A673 (cell line): ENCODE measurements around the gene DENND1A. TPM values are rescaled to one million over a fixed set of nuclear protein-coding genes. Genes with fewer than 3 reads are reported as not detected.

ENCODE experiments used
- BruUV-seq: library from RNA; stranded (reverse); fragments of 400-500 nt; replicated peaks from 2 replicates; lab custom pipeline; 2021; lab: Mats Ljungman, UMichigan
- CTCF ChIA-PET: fragments of 300-600 bp; sonication (Branson Sonifier 250); formaldehyde crosslinking; loops from one replicate; lab custom pipeline; 2022; ENCODE audit warnings: antibody characterized with exemption; lab: Charles Lee
- POLR2A ChIA-PET: fragments of 300-600 bp; sonication (Branson Sonifier 250); formaldehyde crosslinking; loops from one replicate; lab custom pipeline; 2022; ENCODE audit warnings: antibody characterized with exemption; ENCODE audit not compliant: low non-redundant PET; lab: Charles Lee
- DNase-seq: peaks from one replicate; pipeline ENCODE4 v3.0.0-alpha.2; 2015; ENCODE audit warnings: low spot score
- H3K27ac ChIP-seq: fragments of 200-600 bp; sonication (generic); 2 replicates; pipeline ENCODE4 v1.5.1; 2016; ENCODE audit warnings: mixed run types, low read depth, mild to moderate bottlenecking, mixed read lengths, antibody characterized with exemption, low read length; ENCODE audit not compliant: poor library complexity, severe bottlenecking
- H3K27me3 ChIP-seq: fragments of 200-600 bp; sonication (generic); replicated peaks from 2 replicates; pipeline ENCODE4 v1.6.1; 2017; ENCODE audit warnings: mixed run types, low read depth, mild to moderate bottlenecking, mixed read lengths, antibody characterized with exemption, low read length; ENCODE audit not compliant: insufficient read depth, poor library complexity
- H3K36me3 ChIP-seq: fragments of 200-600 bp; sonication (generic); 2 replicates; pipeline ENCODE4 v1.6.1; 2016; ENCODE audit warnings: mixed run types, mild to moderate bottlenecking, mixed read lengths, antibody characterized with exemption, low read length; ENCODE audit not compliant: insufficient read depth, poor library complexity, severe bottlenecking
- H3K4me1 ChIP-seq: fragments of 200-600 bp; sonication (generic); 2 replicates; pipeline ENCODE4 v1.6.1; 2017; ENCODE audit warnings: mixed run types, mild to moderate bottlenecking, mixed read lengths, antibody characterized with exemption, low read length; ENCODE audit not compliant: insufficient read depth, poor library complexity, severe bottlenecking
- H3K4me3 ChIP-seq: fragments of 200-600 bp; sonication (generic); 2 replicates; pipeline ENCODE4 v1.5.1; 2016; ENCODE audit warnings: low read depth, mixed run types, mild to moderate bottlenecking, mixed read lengths, low read length; ENCODE audit not compliant: poor library complexity, severe bottlenecking
- H3K9me3 ChIP-seq: fragments of 200-600 bp; sonication (generic); 2 replicates; pipeline ENCODE4 v1.6.1; 2016; ENCODE audit warnings: mixed run types, low read depth, mild to moderate bottlenecking, mixed read lengths, antibody characterized with exemption, low read length; ENCODE audit not compliant: poor library complexity, severe bottlenecking
- CTCF ChIP-seq: fragments of 300-800, 200-600 bp; sonication (generic); conservative IDR thresholded peaks from 2 replicates; pipeline ENCODE4 v1.5.1; 2017; ENCODE audit warnings: low read depth, mild to moderate bottlenecking, antibody characterized with exemption, low read length, moderate library complexity, mixed read lengths
- EZH2 ChIP-seq: fragments of 200-600 bp; sonication (generic); IDR thresholded peaks from 2 replicates; pipeline ENCODE4 v1.6.1; 2017; ENCODE audit warnings: borderline replicate concordance, low read depth, mild to moderate bottlenecking, mixed read lengths, antibody characterized with exemption, low read length; ENCODE audit not compliant: poor library complexity, severe bottlenecking
- intact Hi-C: fragments of 100-400 bp; cut with micrococcal nuclease; formaldehyde crosslinking; loops from one replicate; pipeline ENCODE4 v1.10.0; 2022; ENCODE audit not compliant: unreplicated experiment
- total RNA-seq: library from RNA; stranded (reverse); gene quantifications from 2 replicates; pipeline ENCODE4 v1.2.3, GENCODE V29; 2021

The DENND1A gene
- total RNA-seq, 1 experiment from 2014 or later, result 12.0 TPM

GRCh38 chr9:123411636-123412035, 518.3 kb downstream of the DENND1A start:
- Histone ChIP-seq H3K4me1 (peaks cover 12% of the 10 kb centered on the region), H3K27ac (no peak overlapping the region), H3K9me3 (no peaks in the 10 kb centered on the region), H3K36me3 (no peaks in the 10 kb centered on the region), H3K27me3 (no peaks in the 10 kb centered on the region), H3K4me3 (no peak overlapping the region)
- BruUV-seq, result no TSS peak
- ChIA-PET CTCF (interaction anchor here (0.6 kb wide), 1 partner anchor 26 kb away, joined by 4 read pairs; no protein-coding TSS in a partner anchor), POLR2A (no interaction called here)
- DNase-seq, result no peak
- TF ChIP-seq CTCF (no peak), EZH2 (no peak)
- intact Hi-C loops, result no loop called here

GRCh38 chr9:123411191-123411590, 518.7 kb downstream of the DENND1A start:
- POLR2A ChIA-PET, result no interaction called here
- BruUV-seq, result no TSS peak
- TF ChIP-seq CTCF, result no peak
- TF ChIP-seq EZH2, result no peak
- Histone ChIP-seq H3K36me3 (no peaks in the 10 kb centered on the region), H3K27ac (no peak overlapping the region), H3K4me1 (peaks cover 16% of the 10 kb centered on the region), H3K27me3 (no peaks in the 10 kb centered on the region), H3K4me3 (no peak overlapping the region), H3K9me3 (no peaks in the 10 kb centered on the region)
- CTCF ChIA-PET, result interaction anchor here (0.6 kb wide), 1 partner anchor 25 kb away, joined by 4 read pairs; no protein-coding TSS in a partner anchor
- intact Hi-C loops, result no loop called here
- DNase-seq, result no peak

GRCh38 chr9:123410281-123410910, 519.5 kb downstream of the DENND1A start:
- Histone ChIP-seq H3K36me3 (no peaks in the 10 kb centered on the region), H3K4me1 (peaks cover 19% of the 10 kb centered on the region), H3K4me3 (no peak overlapping the region), H3K9me3 (no peaks in the 10 kb centered on the region), H3K27me3 (no peaks in the 10 kb centered on the region), H3K27ac (no peak overlapping the region)
- POLR2A ChIA-PET, result no interaction called here
- CTCF ChIA-PET, result no interaction called here
- TF ChIP-seq CTCF (no peak), EZH2 (no peak)
- DNase-seq, result no peak
- no TSS peak for BruUV-seq
- intact Hi-C loops, result no loop called here
